Smooth muscle cell (in vitro differentiated cells): ENCODE data around the gene SAMD3. TPM values are rescaled to one million over a fixed set of nuclear protein-coding genes. Genes with fewer than 3 reads are reported as not detected.
"Not testable (repeated sequence)": the region's sequence is repeated elsewhere in the genome, so short reads cannot be mapped to it uniquely, and the experiment has no call there.

Experiments
- DNase-seq: peaks from one replicate; lab custom pipeline; 2025; ENCODE audit not compliant: unreplicated experiment; lab: John Stamatoyannopoulos, UW
- H2AFZ ChIP-seq: fragments of 200-600 bp; sonication (generic); 2 replicates; pipeline ENCODE4 v1.6.0; 2016; ENCODE audit warnings: antibody characterized with exemption, low read depth, mild to moderate bottlenecking
- H3F3A ChIP-seq: fragments of 200-600 bp; sonication (generic); 2 replicates; pipeline ENCODE4 v1.6.0; 2017; ENCODE audit warnings: antibody characterized with exemption, low read depth
- H3K27ac ChIP-seq: fragments of 200-600 bp; sonication (generic); 2 replicates; pipeline ENCODE4 v1.5.1; 2016; ENCODE audit warnings: low read depth, mild to moderate bottlenecking
- H3K27me3 ChIP-seq: fragments of 200-600 bp; sonication (generic); 2 replicates; pipeline ENCODE4 v1.6.1; 2016; ENCODE audit warnings: low read depth, mild to moderate bottlenecking
- H3K36me3 ChIP-seq: fragments of 200-600 bp; sonication (generic); 2 replicates; pipeline ENCODE4 v1.5.1; 2016; ENCODE audit warnings: low read depth
- H3K4me1 ChIP-seq: fragments of 200-600 bp; sonication (generic); 2 replicates; pipeline ENCODE4 v1.5.1; 2016; ENCODE audit warnings: low read depth
- H3K4me2 ChIP-seq: fragments of 200-600 bp; sonication (generic); 2 replicates; pipeline ENCODE4 v1.6.0; 2016; ENCODE audit warnings: mild to moderate bottlenecking
- H3K4me3 ChIP-seq: fragments of 200-600 bp; sonication (generic); 2 replicates; pipeline ENCODE4 v1.5.1; 2016; ENCODE audit warnings: mild to moderate bottlenecking
- H3K79me2 ChIP-seq: fragments of 200-600 bp; sonication (generic); 2 replicates; pipeline ENCODE4 v1.6.0; 2016; ENCODE audit warnings: low read depth, mild to moderate bottlenecking
- H3K9ac ChIP-seq: fragments of 200-600 bp; sonication (generic); 2 replicates; pipeline ENCODE4 v1.6.0; 2016; ENCODE audit warnings: low read depth
- H3K9me3 ChIP-seq: fragments of 200-600 bp; sonication (generic); replicated peaks from 2 replicates; pipeline ENCODE4 v1.5.1; 2016; ENCODE audit warnings: low read depth
- H4K20me1 ChIP-seq: fragments of 200-600 bp; sonication (generic); 2 replicates; pipeline ENCODE4 v1.6.0; 2016; ENCODE audit warnings: low read depth
- WGBS: methylation state at CpG from one replicate; pipeline ENCODE4 v1.1.7; 2016; ENCODE audit warnings: low lambda C conversion rate; 5-methylcytosine and 5-hydroxymethylcytosine counted together
- polyA plus RNA-seq: library from polyadenylated mRNA; unstranded; fragments of >200 nt; fragmentation: Nextera tagmentation; extraction: Ambion mirVana; gene quantifications from 2 replicates; pipeline ENCODE4 v1.2.1, GENCODE V29; 2016
- total RNA-seq: library from RNA; depleted of rRNA; stranded (reverse); fragments of >200 nt; gene quantifications from 2 replicates; pipeline ENCODE4 v1.2.3, GENCODE V29; 2014
- TF ChIP-seq, protein P1 (sequence below): fragments of 200-600 bp; sonication (generic); IDR thresholded peaks from 2 replicates; pipeline ENCODE4 v1.5.1; 2017; ENCODE audit warnings: borderline replicate concordance, mild to moderate bottlenecking, antibody characterized with exemption; ENCODE audit not compliant: insufficient read depth, poor library complexity, severe bottlenecking

SAMD3 gene
- total and polyA plus RNA-seq, 2 experiments from 2014 or later = 2.1 to 3.5 TPM

DNA sequence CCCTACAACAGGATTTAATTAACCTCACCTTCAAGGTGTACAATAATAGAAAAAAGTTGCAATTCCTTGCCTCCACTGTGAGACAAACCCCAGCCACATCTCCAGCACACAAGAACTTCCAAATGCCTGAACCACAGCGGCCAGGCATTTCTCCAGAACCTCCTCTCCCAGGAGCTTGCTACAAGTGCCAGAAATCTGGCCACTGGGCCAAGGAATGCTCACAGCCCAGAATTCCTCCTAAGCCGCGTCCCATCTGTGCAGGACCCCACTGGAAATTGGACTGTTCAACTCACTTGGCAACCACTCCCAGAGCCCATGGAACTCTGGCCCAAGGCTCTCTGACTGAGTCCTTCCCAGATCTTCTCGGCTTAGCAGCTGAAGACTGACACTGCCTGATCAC is 28.3 kb downstream of the SAMD3 start:
- H3K9me3 ChIP-seq, H3K9ac ChIP-seq, H2AFZ ChIP-seq, H3K4me1 ChIP-seq, H3K27me3 ChIP-seq, H4K20me1 ChIP-seq, H3K79me2 ChIP-seq, DNase-seq, H3F3A ChIP-seq, H3K36me3 ChIP-seq, H3K4me2 ChIP-seq, H3K27ac ChIP-seq, H3K4me3 ChIP-seq: not testable (repeated sequence)
- WGBS = 91% methylated on average over 4 of the region's 4 CpGs

DNA sequence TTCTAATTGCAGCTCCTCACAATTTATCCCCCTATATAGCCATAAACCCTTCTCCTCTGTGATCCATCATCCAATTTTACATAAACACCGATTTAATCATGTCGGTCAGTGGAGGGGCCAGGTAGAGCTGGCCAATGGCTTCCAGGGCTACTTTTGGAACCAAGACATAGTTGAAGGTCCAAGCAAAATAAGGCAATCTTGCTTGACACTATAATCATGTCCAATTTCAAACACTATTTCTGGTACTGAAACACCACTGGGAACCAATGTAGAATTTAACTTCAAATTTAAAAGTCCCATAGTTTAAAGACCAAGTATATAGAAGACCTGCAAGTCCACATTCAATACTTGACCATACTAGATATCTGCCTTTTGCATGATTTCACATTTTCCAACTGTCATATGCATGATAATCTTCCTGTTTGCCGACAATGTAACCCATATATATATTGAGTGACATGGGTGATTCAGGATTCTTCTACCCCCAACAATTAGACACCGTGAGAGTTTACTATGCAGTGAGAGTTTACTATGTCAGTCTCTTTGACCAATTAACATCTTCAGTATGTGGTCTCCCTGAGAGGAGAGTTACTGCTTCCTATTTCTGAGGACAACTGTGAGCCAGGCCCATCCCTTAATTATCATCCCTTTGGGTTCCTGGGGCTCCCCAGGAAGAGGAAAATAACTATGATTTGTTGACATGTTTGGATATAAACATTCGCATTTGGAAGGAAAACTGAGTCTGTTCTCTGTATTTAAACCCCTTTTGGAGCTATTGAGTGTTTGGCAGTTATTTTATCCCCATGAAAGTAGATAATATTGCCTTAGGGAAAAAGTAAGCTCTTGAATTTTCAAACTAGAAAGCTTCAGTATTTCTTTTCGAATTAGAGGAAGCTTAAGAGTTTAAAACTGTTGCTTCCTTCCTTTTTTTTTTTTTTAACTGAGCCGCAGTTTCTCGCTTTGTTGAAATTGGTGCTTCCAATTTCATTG is 31.8 kb downstream of the SAMD3 start:
- H3K79me2 ChIP-seq = no peaks in the 10 kb centered on the region
- H3K4me2 ChIP-seq = no peak overlapping the region
- no peaks in the 10 kb centered on the region for H4K20me1 ChIP-seq
- no peak overlapping the region for H3K9ac ChIP-seq
- 92% methylated on average over 8 of the region's 8 CpGs for WGBS
- H3K4me3 ChIP-seq = no peak overlapping the region
- no peak overlapping the region for H3K27ac ChIP-seq
- H3K9me3 ChIP-seq = no peaks in the 10 kb centered on the region
- H2AFZ ChIP-seq = no peak overlapping the region
- H3K4me1 ChIP-seq = no peaks in the 10 kb centered on the region
- no peak for DNase-seq
- TF ChIP-seq, protein P1, sequence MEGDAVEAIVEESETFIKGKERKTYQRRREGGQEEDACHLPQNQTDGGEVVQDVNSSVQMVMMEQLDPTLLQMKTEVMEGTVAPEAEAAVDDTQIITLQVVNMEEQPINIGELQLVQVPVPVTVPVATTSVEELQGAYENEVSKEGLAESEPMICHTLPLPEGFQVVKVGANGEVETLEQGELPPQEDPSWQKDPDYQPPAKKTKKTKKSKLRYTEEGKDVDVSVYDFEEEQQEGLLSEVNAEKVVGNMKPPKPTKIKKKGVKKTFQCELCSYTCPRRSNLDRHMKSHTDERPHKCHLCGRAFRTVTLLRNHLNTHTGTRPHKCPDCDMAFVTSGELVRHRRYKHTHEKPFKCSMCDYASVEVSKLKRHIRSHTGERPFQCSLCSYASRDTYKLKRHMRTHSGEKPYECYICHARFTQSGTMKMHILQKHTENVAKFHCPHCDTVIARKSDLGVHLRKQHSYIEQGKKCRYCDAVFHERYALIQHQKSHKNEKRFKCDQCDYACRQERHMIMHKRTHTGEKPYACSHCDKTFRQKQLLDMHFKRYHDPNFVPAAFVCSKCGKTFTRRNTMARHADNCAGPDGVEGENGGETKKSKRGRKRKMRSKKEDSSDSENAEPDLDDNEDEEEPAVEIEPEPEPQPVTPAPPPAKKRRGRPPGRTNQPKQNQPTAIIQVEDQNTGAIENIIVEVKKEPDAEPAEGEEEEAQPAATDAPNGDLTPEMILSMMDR = no peak
- no peaks in the 10 kb centered on the region for H3K27me3 ChIP-seq
- no peaks in the 10 kb centered on the region for H3F3A ChIP-seq
- no peaks in the 10 kb centered on the region for H3K36me3 ChIP-seq

DNA sequence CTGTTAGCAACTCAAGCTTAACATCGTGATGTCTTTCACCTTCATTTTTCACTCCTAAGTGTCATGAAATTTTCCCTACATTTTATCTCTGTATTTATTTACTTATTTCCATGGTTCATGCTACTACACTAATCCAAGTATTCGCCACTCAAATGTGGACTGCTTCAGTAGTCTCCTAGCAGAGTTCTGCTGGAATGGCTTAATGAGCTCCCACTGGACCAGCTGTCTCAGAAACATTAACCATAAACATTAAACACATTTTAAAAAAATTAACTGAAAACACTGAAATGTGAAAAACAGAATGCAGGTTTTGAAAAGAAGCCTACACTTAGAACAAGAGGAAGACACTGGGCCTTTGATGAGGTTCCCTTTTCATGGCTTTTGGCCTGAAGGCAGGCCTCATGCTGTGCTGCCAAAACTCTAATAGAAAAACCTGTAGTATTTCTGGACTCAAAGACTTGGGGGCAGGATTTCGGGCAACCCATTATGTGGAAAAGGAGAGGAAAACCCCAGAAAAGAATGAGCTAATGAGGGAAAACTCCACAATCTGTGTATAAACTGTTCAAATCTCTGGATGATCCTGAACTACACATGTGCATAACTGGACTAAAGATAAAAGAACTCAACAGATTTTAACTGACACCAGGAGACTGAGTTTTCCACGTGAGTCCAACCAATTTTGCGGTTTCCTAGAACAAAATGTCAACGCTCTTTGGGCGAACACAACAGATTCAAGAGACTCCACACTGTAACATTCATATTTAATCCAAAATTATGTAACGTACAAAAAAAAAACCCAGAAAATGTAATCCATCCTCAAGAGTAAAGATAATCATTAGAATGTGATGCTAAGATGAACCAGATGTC is 33.0 kb downstream of the SAMD3 start:
- H3K27ac ChIP-seq = no peak overlapping the region
- H3K9me3 ChIP-seq = no peaks in the 10 kb centered on the region
- no peak overlapping the region for H3K4me3 ChIP-seq
- H3K4me1 ChIP-seq = no peaks in the 10 kb centered on the region
- H3F3A ChIP-seq = no peaks in the 10 kb centered on the region
- H3K36me3 ChIP-seq = no peaks in the 10 kb centered on the region
- H3K27me3 ChIP-seq = no peaks in the 10 kb centered on the region
- TF ChIP-seq, protein P1 = no peak
- H4K20me1 ChIP-seq = no peaks in the 10 kb centered on the region
- 54% methylated on average over 8 of the region's 8 CpGs for WGBS
- no peak for DNase-seq
- H3K79me2 ChIP-seq = no peaks in the 10 kb centered on the region
- H3K4me2 ChIP-seq = no peak overlapping the region
- H3K9ac ChIP-seq = no peak overlapping the region
- no peak overlapping the region for H2AFZ ChIP-seq

DNA sequence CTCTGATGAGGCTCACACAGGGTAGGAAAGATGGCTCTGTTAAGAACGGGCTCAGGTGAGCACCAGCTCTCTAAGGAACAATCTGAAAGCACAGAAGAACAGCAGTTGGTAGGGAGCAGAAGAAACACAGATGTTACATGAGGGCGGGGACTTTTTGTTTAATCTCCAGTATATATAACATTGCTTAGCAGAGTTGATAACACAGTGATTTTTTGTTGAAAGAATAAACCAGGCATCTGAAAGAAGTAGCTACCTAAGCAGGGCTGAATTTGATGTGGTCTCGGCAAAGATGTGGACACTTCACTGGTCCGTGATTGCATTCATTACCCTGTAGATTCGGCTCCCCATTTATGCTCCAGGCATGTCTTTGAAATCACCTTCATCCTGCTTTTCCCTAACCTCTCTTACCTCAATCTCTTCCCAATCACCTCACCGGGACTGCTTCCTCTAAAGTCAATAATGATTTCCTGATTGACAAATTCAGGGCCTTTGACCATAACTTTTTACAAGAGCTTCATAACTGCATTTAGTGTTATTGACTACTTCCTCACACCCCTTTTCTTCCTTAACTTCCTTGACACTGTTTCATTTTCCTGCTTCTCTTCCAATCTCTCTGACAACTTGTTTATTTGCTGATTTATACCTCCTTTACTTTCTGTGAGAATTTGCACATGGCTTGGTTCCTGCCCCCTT is 34.4 kb downstream of the SAMD3 start:
- TF ChIP-seq, protein P1 = no peak
- Histone ChIP-seq H3K9me3 (no peaks in the 10 kb centered on the region), H3K4me3 (no peak overlapping the region), H2AFZ (no peak overlapping the region), H3K36me3 (no peaks in the 10 kb centered on the region), H4K20me1 (no peaks in the 10 kb centered on the region), H3K9ac (no peak overlapping the region), H3K4me2 (no peak overlapping the region), H3K79me2 (no peaks in the 10 kb centered on the region), H3K27me3 (no peaks in the 10 kb centered on the region), H3K4me1 (no peaks in the 10 kb centered on the region), H3K27ac (no peak overlapping the region), H3F3A (no peaks in the 10 kb centered on the region)
- 92% methylated on average over 6 of the region's 6 CpGs for WGBS
- no peak for DNase-seq
